Caco-2 (cell line): ENCODE measurements around the gene TMEM154. TPM values are rescaled to one million over a fixed set of nuclear protein-coding genes. Genes with fewer than 3 reads are reported as not detected.

Experiments used
- BruUV-seq: library from RNA; stranded (reverse); fragments of 400-500 nt; replicated peaks from 2 replicates; lab custom pipeline; 2021; lab: Mats Ljungman, UMichigan
- CTCF ChIA-PET: fragments of 300-600 bp; sonication (Branson Sonifier 250); formaldehyde crosslinking; loops from one replicate; lab custom pipeline; 2022; ENCODE audit warnings: antibody characterized with exemption; lab: Charles Lee
- POLR2A ChIA-PET: fragments of 300-600 bp; sonication (Branson Sonifier 250); formaldehyde crosslinking; loops from one replicate; lab custom pipeline; 2022; ENCODE audit warnings: antibody characterized with exemption; lab: Charles Lee
- DNase-seq, 2 experiments: peaks; one replicate each; pipeline versions ENCODE4 v3.0.0 to v3.0.0-alpha.2; 2020 to 2022
- H3K27me3 ChIP-seq: replicated peaks from 2 replicates; pipeline ENCODE4 v1.6.0; 2011; ENCODE audit warnings: low read length; ENCODE audit not compliant: control insufficient read depth, insufficient read depth
- H3K36me3 ChIP-seq: 2 replicates; pipeline ENCODE4 v1.5.1; 2011; ENCODE audit warnings: low read length; ENCODE audit not compliant: control insufficient read depth, insufficient read depth
- H3K4me1 ChIP-seq: fragments of 250-450 bp; sonication (Bioruptor Pico); 2 replicates; pipeline ENCODE4 v1.5.1; 2020; ENCODE audit warnings: mild to moderate bottlenecking
- H3K4me3 ChIP-seq: 2 replicates; pipeline ENCODE4 v1.5.1; 2011; ENCODE audit warnings: low read depth, mild to moderate bottlenecking, control low read depth, low read length
- H3K9me3 ChIP-seq: fragments of 250-450 bp; sonication (Bioruptor Pico); 2 replicates; pipeline ENCODE4 v1.5.1; 2020; ENCODE audit warnings: mild to moderate bottlenecking, moderate library complexity
- H3K27ac Mint-ChIP-seq: one replicate; pipeline ENCODE4 v1.8.0; 2022; ENCODE audit warnings: mixed read lengths; ENCODE audit not compliant: unreplicated experiment
- H3K27me3 Mint-ChIP-seq: one replicate; pipeline ENCODE4 v1.8.0; 2022; ENCODE audit warnings: mixed read lengths; ENCODE audit not compliant: insufficient read depth, unreplicated experiment
- H3K36me3 Mint-ChIP-seq: one replicate; pipeline ENCODE4 v1.8.0; 2022; ENCODE audit warnings: mild to moderate bottlenecking, mixed read lengths; ENCODE audit not compliant: insufficient read depth, unreplicated experiment
- H3K4me1 Mint-ChIP-seq: one replicate; pipeline ENCODE4 v1.8.0; 2022; ENCODE audit warnings: low read depth, mixed read lengths; ENCODE audit not compliant: unreplicated experiment
- H3K4me3 Mint-ChIP-seq: one replicate; pipeline ENCODE4 v1.8.0; 2022; ENCODE audit warnings: mild to moderate bottlenecking, moderate library complexity, mixed read lengths; ENCODE audit not compliant: unreplicated experiment
- H3K9me3 Mint-ChIP-seq: one replicate; pipeline ENCODE4 v1.8.0; 2022; ENCODE audit warnings: mixed read lengths; ENCODE audit not compliant: unreplicated experiment
- CTCF ChIP-seq, 2 experiments: fragments of 200-600 bp in 1 of 2; IDR thresholded peaks; 1 replicate in 1 of 2; 2 replicates in 1 of 2; pipeline versions ENCODE4 v1.5.1 to v1.8.0; 2011 to 2022; ENCODE audit warnings: antibody characterized with exemption in 1 of 2, control low read depth in 1 of 2, inconsistent platforms in 1 of 2, low read depth in 1 of 2, low read length in 1 of 2, mild to moderate bottlenecking in 1 of 2, moderate library complexity in 1 of 2; ENCODE audit not compliant: insufficient read depth in 1 of 2, severe bottlenecking in 1 of 2, unreplicated experiment in 1 of 2
- intact Hi-C: fragments of 100-400 bp; cut with micrococcal nuclease; formaldehyde crosslinking; loops from one replicate; pipeline ENCODE4 v1.10.0; 2022; ENCODE audit not compliant: unreplicated experiment
- total RNA-seq: library from RNA; stranded (reverse); gene quantifications from 2 replicates; pipeline ENCODE4 v1.2.3, GENCODE V29; 2022

The TMEM154 gene
- total RNA-seq, 1 experiment from 2014 or later, result 4.6 TPM

GRCh38 chr4:152619556-152619955 is 60.2 kb downstream of the TMEM154 start:
- intact Hi-C loops, result no loop called here
- H3K36me3 ChIP-seq, result no peaks in the 10 kb centered on the region
- Mint-ChIP-seq H3K4me3 (no peak overlapping the region), H3K9me3 (no peaks in the 10 kb centered on the region), H3K27me3 (no peaks in the 10 kb centered on the region), H3K4me1 (no peaks in the 10 kb centered on the region), H3K27ac (no peak overlapping the region), H3K36me3 (no peaks in the 10 kb centered on the region)
- H3K4me3 ChIP-seq, result no peak overlapping the region
- BruUV-seq, result no TSS peak
- POLR2A ChIA-PET, result no interaction called here
- H3K4me1 ChIP-seq, result peaks cover 4% of the 10 kb centered on the region
- no peak for TF ChIP-seq CTCF (IDR thresholded peaks at IDR 0.05; ENCODE audit: insufficient read depth in 1 of 2, low read depth in 1 of 2, low read length in 1 of 2, severe bottlenecking in 1 of 2, unreplicated experiment in 1 of 2)
- no peaks in the 10 kb centered on the region for H3K27me3 ChIP-seq
- no peak for DNase-seq
- no peaks in the 10 kb centered on the region for H3K9me3 ChIP-seq
- CTCF ChIA-PET, result no interaction called here

- no peak overlapping the region for H3K4me3 Mint-ChIP-seq
- Histone ChIP-seq H3K36me3 (no peaks in the 10 kb centered on the region), H3K4me1 (peaks cover 4% of the 10 kb centered on the region), H3K9me3 (no peaks in the 10 kb centered on the region), H3K27me3 (no peaks in the 10 kb centered on the region), H3K4me3 (no peak overlapping the region)
- intact Hi-C loops, result no loop called here
- no peaks in the 10 kb centered on the region for H3K36me3 Mint-ChIP-seq
- ChIA-PET POLR2A (no interaction called here), CTCF (no interaction called here)
- H3K27me3 Mint-ChIP-seq, result no peaks in the 10 kb centered on the region
- no peak for TF ChIP-seq CTCF (IDR thresholded peaks at IDR 0.05; ENCODE audit: insufficient read depth in 1 of 2, low read depth in 1 of 2, low read length in 1 of 2, severe bottlenecking in 1 of 2, unreplicated experiment in 1 of 2)
- no peaks in the 10 kb centered on the region for H3K9me3 Mint-ChIP-seq
- no TSS peak for BruUV-seq
- H3K27ac Mint-ChIP-seq, result no peak overlapping the region
- no peaks in the 10 kb centered on the region for H3K4me1 Mint-ChIP-seq
- peak in 1 of 2 experiments; percentile 10 for DNase-seq
Observed at GRCh38 chr4:152618971-152619370, 60.8 kb downstream of the TMEM154 start.

GRCh38 chr4:152616804-152617203 is 63.0 kb downstream of the TMEM154 start:
- TF ChIP-seq CTCF (IDR thresholded peaks at IDR 0.05; ENCODE audit: insufficient read depth in 1 of 2, low read depth in 1 of 2, low read length in 1 of 2, severe bottlenecking in 1 of 2, unreplicated experiment in 1 of 2), result no peak
- Histone ChIP-seq H3K4me3 (no peak overlapping the region), H3K4me1 (peaks cover 4% of the 10 kb centered on the region), H3K36me3 (no peaks in the 10 kb centered on the region), H3K9me3 (no peaks in the 10 kb centered on the region), H3K27me3 (no peaks in the 10 kb centered on the region)
- DNase-seq, result no peak
- POLR2A ChIA-PET, result no interaction called here
- H3K27me3 Mint-ChIP-seq, result no peaks in the 10 kb centered on the region
- H3K4me3 Mint-ChIP-seq, result no peak overlapping the region
- no peaks in the 10 kb centered on the region for H3K9me3 Mint-ChIP-seq
- H3K4me1 Mint-ChIP-seq, result no peaks in the 10 kb centered on the region
- BruUV-seq, result no TSS peak
- intact Hi-C loops, result no loop called here
- no peak overlapping the region for H3K27ac Mint-ChIP-seq
- H3K36me3 Mint-ChIP-seq, result no peaks in the 10 kb centered on the region
- CTCF ChIA-PET, result no interaction called here
